ENCODE results near the gene ZBTB8A.
A peak's percentile ranks its signal among the peaks of the same experiment; 100 is the strongest.
"Not testable (repeated sequence)": the region's sequence is repeated elsewhere in the genome, so short reads cannot be mapped to it uniquely, and the experiment has no call there.

Gene ZBTB8A

DNA sequence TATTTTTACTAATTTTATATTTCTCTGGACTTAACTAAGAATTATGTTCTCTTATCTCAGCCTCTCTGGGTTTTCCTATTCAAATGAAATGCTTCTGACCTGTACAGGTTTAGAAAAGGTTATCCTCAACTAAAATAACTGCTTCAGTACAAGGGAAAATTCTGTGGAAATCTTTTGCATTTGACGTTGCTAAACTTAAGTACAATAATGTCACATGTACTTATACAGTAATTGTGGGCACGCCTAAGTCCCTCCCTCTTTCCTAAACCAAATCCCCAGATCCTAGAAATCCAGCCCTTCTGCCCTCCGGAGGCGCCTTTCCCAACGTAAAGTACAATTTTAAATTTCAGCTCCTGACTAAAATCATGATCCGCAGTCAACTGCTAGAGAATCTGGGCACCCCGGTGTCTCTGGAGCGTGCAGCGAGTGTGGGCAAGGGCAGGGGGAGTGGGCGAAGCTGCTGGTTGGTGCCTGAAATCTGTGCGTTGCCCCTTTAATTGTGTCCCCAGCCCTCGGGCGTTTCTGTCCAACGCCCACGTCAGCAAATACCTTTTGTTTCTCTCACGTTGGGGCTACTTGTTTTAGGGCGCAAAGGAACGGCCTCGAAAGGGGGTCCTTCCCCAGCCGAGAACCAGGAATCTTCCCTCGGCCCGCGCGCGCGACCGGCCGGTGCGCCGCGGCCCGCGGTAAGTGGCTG is at the start of gene ZBTB8A:
Gene ZBTB8A, plus strand, starts transcription at position 541 of the 697 bp plus-strand sequence. CDS start 53,505 bp downstream, outside the sequence.
- peak; percentile 3 for DNase-seq

DNA sequence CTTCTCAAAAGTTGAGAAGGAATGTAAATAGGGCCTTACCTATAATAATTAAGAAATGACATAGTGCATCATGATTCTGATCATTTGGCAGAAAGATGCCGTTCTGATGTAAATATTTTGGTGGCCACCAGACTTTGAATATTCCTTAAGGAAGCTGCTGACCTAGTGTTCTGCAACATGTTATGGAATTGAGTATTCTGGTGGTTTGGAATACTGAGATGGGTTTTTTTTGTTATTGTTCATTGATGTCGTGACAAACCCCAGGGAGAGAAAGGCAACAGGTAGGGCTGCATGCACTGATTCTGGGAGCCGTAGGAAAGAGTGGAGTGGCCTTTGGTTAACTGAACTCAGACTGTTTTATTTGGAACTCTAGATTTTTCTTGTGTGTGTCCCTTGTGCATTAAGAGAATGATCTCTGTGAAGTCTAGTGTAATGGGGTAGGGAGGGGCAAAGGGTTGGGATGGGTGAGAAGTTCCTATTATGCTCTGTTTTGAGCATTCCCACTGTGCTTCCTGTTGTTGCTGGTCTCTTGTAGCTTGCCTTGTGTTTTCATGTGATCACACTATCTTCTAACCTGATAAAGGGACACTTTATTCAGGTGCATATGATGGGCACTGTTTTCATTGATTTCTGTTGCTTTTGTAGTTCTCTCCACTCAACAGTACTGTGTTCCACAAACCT is 49.3 kb upstream of the ZBTB8A start:
- DNase-seq, result no peak

DNA sequence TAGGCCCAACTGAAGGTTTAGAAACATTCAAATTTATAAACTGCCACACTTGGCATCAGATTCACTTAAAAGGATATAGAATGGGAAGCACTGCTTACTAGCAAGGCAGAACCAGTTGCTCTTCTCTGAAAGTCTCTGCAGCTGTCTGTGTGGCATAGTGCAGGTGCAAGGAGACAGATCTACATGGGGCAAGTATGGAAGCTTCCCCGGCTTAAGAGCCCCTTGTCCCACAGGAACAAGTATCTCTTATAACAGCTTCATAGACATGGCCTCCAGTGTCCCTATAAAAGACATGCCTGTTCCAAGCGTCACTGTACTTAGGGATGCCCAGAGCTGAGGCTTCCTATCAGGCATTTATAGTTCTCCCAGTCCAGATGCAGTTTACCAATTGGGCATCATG is 47.8 kb upstream of the ZBTB8A start:
- DNase-seq, result no peak

DNA sequence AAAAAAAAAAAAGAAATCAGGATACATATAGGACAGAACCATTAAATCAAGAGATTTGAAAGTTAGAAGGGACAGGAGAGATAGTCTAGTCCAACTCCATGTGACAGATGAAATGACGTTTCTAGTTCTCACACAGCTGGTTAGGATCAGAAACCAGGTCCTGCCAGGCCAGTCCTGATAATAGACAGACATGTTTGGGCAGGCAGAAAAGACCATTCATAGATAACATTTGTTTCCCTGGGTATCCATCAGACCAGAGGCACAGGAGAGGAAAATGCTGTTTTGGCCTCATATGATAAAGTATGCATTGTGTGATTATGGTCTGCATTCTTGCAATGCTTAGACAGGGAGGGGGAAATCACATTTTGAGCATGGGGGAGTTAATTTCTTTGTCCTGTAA is 45.0 kb upstream of the ZBTB8A start:
- DNase-seq, result no peak

DNA sequence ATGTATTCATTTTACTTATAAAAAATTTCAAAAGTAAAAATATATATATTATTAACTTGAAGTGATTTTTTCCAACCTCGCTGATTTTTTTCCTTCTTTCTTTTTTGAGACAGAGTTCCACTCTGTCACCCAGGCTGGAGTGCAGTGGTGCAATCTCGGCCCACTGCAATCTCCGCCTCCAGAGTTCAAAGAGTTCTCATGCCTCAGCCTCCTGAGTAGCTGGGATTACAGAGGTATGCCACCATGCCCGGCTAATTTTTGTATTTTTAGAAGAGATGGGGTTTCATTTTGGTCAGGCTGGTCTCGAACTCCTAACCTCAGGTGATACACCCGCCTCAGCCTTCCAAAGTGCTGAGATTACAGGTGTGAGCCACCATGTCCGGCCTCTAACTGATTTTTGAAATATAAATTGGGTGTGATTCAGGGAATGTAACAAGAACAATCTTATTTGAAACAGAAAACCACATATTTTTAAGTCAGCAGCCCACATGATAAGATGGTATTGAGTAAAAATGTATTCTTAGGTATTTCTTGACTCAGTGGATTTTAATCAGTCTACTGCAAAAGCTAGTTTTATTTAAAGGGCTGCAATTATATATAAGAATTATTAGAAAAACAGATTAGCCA is 44.4 kb upstream of the ZBTB8A start:
- no peak for DNase-seq

DNA sequence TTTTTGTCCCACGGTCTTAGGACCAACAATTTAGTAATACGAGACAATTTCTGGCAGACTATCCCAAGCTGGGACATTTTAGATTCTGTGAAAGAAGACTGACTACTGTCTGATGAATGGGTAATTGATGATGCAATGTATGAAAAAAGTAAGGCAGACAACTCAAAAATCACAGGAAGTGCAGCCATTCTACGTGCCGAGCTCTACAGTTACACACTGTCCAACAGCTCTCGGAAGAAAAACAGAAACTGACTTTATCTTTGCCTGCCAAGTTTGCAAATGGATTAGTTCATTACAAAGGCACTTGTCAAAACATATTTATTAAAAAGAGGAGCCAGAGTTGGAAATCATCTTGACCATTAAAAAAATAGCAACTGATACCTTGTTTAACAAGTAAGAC is 43.1 kb upstream of the ZBTB8A start:
- no peak for DNase-seq

DNA sequence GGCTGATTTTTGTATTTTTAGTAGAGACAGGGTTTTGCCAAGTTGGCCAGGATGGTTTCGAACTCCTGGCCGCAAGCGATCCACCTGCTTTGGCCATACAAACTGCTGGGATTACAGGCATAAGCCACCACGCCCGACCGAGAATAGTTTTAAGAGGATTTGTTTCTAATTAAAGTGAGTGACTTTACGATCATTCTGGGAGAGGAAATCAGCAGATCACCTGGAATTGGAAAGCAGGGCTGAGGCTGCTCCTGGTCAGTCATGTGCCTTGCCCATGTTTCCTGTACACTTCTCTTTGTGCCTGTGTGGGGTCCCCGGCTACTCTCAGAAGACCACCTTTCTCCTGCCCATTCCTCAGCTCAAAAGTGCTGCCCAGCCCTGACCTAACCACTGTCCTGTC is 40.5 kb upstream of the ZBTB8A start:
- no peak for DNase-seq

DNA sequence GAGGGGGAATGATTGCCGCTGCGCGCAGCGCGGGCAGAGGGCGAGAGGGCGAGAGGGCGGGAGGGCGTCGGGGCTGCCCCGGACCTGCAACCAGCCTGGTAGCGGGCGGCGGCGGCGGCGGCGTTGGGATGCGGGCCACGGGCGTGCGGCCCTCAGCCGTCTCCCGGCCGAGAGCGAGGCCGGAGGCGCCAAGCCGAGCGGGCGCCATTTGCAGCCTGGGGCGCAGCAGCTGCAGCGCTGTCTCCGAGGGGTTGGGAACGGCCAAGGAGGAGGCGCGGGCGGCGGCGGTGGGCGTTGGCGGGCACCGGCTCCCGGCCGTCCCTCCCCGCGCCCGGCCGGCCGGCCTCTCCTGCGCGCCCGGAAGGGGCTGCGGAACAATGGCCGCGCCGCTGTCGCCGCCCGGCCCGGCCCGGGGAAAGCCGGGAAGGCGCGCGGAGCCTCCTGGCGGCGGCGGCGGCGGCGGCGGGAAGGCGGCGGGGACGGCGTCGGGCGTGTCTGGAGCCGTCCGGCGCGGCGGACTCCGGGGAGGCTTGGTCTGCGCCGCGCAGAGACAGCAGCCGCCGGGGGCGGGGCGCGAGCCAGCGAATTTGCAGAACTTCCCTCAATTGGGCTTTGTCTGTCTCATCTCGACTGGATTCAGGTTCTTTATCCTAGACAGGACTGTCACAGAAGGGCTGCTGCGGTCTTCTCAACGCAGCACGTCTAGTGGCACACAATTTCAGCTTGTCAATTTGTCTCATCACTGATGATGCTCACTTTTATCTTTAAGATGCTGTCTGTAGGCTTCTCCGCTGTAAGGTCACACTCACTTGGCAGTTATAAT is 38.6 kb upstream of the ZBTB8A start:
- peak; percentile 14 for DNase-seq

DNA sequence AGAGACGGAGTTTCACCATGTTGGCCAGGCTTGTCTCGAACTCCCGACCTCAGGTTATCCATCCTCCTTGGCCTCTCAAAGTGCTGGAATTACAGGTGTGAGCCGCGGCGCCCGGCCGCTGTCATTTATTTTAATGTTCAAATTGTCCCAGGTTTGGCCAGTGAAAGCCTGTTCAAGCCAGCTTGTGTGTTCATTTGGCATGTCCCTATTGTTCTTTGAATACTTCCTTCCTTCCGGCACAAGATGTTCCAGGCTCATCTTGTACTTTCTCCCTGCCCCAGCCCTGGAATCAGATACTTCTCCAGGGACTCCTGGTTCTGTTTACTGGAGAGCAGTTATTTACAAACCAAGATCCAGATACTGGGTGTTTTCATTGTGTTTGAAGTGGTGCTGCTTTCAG is 37.4 kb upstream of the ZBTB8A start:
- no peak for DNase-seq

DNA sequence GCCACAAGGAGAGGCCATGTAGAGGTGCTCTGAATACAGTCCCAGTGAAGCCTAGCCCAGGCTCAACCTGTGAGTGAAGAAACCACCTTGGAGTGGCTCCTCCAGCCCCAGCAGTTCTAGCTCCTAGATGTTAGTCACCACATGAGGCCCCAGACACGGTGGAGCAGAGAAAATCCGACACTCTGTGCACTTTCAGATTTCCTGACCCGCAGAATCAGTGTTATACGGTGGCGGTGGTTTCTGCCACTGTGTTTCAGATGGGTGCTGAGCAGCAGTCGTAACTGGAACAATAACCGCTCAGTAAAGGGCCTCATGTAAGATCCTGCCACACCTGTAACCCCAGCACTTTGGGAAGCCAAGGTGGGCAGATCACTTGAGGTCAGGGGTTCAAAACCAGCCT is 36.1 kb upstream of the ZBTB8A start:
- no peak for DNase-seq

DNA sequence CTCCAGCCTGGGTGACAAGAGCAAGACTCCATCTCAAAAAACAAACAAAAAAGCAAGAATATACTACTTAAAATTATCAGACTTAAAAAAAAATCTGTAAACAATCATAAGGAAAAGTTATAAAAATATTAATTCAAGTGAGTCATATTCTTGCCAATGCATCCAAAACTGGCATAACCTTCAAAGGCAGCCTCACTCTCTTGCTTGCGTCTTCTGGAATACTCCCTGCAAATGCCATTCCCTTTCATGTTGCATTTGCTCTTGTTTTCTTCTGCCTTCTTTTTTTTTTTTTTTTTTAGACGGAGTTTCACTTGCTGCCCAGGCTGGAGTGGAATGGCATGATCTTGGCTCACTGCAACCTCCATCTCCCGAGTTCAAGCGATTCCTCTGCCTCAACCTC is 32.2 kb upstream of the ZBTB8A start:
- DNase-seq, result no peak

DNA sequence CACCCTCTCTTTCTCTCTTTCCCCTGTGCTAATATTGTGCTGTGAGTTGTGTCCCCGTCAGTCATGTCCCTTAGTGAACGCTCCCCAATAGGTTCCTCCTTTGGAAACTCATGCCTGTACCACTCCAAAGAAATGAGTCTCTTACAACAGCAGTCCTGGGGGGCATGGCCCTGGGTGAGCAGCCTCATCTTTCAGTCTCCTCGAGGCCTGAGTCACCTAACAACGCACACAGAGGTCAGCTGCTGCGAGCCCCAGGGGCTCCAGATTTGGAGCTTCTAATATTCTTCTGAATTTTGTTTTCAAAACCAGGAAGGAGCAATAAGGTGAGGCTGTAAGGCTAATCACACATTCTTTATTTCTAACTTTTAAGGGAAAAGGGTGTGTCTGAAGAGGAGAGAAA is 30.5 kb upstream of the ZBTB8A start:
- DNase-seq, result no peak

DNA sequence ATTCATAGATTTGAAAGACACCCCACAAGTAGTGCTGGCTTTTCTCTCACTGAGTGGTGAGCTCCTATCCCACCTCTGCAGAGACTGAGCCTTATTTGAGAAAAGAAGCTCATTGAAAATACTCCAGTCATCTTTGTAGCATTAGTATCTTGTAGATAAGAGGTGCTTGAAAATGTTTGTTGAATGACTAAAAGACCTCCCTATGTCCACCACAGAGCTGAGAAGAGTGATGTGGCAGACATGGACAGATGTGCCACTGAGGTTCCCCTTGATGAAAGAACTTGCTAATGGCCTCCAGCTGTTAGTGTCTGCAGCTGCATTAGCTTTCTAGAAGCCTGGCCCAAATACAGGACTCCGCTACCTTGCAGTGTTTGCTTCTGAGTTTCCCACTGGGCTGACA is 29.3 kb upstream of the ZBTB8A start:
- DNase-seq, result no peak

DNA sequence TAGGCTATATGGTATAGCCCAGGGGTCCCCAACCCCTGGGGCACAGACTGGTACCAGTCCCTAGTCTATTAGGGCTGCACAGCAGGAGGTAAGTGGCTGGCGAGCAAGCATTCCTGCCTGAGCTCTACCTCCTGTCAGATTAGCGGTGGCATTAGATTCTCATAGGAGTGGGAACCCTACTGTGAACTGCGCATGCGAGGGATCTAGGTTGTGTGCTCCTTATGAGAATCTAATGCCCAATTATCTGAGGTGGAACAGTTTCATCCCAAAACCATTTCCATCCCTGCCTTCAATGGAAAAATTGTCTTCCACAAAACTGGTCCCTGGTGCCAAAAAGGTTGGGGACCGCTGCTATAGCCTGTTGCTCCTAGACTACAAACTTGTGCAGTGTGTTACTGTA is 22.8 kb upstream of the ZBTB8A start:
- DNase-seq, result no peak

DNA sequence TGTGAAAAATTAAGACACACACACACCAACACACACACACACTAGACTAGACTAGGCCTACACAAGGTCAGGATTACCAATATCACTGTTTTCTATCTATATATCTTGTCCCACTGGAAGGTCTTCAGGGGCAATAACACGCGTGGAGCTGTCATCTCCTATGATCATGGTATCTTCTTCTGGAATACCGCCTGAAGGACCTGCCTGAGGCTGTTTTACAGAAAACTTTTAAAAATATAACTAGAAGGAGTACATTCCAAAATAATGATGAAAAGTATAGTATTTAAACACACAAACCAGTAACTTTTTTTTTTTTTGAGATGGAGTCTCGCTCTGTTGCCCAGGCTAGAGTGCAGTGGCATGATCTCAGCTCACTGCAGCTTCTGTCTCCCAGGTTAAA is 20.3 kb upstream of the ZBTB8A start:
- no peak for DNase-seq

DNA sequence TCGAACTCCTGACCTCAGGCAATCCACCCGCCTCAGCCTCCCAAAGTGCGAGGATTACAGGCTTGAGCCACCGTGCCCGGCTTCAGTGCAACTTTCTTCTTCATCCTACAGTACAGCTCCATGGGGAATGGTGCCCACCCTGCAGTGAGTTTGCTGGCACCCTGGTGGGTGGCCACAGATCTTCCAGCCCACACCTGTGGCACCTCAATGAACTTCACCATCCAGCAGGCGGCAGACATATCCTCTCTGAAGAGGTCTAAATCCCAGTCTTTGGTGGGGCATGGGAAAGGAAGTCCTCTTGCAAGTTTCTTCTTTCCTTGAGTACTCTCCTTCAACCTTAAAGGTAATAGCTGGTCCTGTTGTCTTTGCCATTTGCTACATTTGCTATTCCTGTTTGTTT is 18.1 kb upstream of the ZBTB8A start:
- no peak for DNase-seq

DNA sequence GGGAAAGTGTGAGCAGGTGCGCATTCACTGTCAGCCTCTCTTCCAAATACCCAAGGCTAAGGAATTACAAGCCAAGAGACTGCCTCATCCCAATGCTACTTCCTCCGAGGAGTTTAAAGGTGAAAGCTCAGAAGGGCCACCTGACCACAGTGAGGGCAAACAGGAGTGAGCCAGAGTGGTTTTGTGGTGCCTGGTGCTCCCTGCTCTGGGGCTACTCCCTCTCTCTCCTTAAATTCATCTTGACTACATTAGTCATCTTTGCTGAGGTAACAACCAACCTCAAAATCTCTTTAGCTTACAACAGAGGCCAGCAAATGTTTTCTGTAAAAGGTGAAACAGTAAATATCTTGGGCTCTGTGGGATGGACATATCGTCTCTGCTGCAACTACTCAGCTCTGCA is 14.2 kb upstream of the ZBTB8A start:
- DNase-seq, result no peak

DNA sequence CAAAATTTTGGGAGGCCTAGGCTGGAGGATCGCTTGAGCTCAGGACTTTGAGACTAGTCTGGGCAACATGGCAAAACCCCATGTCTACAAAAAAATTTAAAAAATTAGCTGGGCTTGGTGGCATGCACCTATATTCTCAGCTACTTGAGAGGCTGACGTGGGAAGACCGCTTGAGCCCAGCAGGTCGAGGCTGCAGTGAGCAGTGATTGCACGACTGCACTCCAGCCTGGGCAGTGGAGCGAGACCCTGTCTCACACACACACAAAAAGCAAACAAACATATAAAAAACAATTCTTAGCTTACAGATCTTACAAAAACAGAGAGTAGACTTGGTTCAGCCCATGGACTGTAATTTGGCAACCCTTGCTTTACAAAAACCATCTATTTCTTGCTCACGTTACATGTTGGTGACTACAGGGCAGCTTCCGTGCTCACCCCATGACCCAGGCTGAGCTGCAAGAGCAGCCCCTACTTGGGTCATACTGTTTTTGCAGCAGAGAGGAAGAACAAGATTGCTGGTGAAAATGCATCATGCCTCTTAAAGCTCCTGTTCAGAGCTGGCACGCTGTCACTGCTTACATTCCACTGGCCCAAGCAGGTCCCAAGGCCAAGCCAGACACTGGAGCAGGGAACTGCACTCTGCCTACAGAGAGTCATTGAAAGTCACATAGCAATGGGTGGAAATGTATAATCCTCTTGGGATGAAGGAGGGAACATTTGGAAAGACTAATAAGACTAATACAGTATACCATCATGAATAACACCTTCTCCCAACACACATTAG is 13.4 kb upstream of the ZBTB8A start:
- DNase-seq, result no peak

DNA sequence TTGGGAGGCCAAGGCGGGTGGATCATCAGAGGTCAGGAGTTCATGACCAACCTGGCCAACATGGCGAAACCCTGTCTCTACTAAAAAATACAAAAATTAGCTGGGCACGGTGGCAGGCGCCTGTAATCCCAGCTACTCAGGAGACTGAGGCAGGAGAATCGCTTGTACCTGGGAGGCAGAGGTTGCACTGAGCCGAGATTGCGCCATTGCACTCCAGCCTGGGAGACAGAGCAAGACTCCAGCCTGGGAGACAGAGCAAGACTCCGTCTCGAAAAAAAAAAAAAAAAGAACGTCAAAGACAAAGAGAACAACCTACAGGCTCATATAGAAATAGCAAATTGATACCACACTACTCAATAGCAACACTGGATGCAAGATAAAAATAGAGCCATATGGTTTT is 10.7 kb upstream of the ZBTB8A start:
- DNase-seq, result not testable (repeated sequence)

DNA sequence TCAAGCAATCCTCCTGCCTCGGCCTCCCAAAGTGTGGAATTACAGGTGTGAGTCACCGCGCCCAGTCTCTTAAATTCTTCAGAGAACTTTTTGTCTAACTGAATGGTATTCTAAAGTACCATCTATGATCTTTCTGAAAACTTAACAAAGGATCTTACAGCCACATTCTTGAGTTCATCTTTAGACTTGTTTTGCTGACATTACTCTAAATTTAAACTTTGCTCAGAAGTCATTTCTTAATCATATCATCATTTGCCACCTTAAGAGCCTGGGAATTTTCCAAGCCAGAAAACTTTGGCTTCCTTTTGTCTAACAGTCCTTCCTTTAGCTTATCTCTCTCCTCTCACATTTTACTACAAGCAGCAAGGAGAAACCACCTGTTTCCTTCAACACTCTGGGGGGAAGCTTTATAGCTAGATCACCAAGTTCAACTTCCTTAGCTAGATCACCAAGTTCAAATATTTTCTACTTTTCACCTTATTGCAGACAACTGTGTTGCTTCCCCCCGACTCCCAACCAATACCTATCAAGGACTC is 5.4 kb upstream of the ZBTB8A start:
- no peak for DNase-seq

DNA sequence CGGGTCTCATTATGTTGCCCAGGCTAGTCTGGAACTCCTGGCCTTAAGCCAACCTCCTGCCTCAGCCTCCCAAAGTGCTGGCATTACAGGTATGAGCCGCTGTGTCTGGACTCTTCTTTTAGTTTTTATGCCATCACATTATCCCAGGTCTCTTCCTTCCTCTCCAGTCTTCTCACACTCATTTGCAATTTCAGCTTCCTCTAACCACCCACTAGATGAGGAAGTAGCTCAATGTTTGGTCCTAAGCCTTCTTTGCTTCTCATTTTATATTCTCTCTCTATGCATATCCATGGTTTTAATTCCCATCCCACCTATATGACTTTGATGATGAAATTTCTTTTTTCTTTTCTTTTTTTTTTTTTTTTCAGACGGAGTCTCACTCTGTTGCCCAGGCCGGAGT is 3.1 kb upstream of the ZBTB8A start:
- DNase-seq, result no peak

DNA sequence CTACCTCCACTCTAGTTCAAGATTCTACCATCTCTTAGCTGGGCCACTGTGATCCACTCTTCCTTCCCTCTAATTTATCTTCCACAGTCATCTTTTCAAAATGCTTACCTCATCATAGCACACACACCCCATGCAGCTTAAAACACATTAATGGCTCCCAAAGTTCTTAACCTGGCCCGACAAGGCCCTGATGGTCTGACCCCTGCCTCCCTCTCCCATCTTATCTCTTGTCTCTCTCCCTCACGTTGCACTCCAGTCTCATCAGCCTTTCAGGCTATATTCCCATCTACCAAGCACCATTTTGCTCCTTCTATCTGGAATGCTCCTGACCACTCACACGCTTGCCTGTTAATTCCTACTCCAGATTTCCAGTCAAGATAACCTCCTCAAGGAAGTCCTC is 2.5 kb upstream of the ZBTB8A start:
- no peak for DNase-seq
